A549 (cell line): Measurements from ENCODE around the gene USP17L29.
"Not testable (repeated sequence)": the region's sequence is repeated elsewhere in the genome, so short reads cannot be mapped to it uniquely, and the experiment has no call there.

Source experiments
- FOSB ChIP-seq: fragments of 250-450 bp; sonication (Bioruptor Pico); IDR thresholded peaks from 2 replicates; pipeline ENCODE4 v1.5.0; 2020; ENCODE audit warnings: mild to moderate bottlenecking, moderate library complexity
- RCOR1 ChIP-seq: fragments of 150-350 bp; IDR thresholded peaks from 2 replicates; pipeline ENCODE4 v1.6.1; 2014; ENCODE audit warnings: antibody characterized with exemption, low read length, low read depth
- TF ChIP-seq, protein P1 (sequence below): fragments of >200 bp; sonication (Bioruptor Twin); formaldehyde crosslinking; IDR thresholded peaks from 3 replicates; pipeline ENCODE4 v1.5.1; 2016
- TF ChIP-seq, protein P2 (sequence below): IDR thresholded peaks from 2 replicates; pipeline ENCODE4 v1.6.1; 2012

DNA sequence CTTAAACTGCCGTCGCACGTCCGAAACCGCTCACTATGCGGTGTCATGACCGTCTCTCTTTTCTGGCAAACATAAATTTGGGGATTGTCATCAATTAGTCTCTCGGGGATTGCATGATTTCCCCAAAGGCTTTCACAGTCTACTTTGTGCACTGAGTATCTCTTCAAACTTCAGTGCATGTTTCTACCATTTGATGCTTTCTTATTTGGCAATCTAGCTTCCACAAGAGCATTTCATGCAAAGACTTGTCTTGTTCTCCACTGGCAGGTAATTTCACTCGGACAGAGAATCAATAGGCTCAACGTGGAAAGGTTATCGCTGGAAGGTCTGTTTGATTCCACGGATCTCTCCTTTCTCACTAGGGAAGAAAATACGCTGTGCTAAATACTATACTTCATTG lies 29.2 kb upstream of the USP17L29 start:
- TF ChIP-seq, protein P1, sequence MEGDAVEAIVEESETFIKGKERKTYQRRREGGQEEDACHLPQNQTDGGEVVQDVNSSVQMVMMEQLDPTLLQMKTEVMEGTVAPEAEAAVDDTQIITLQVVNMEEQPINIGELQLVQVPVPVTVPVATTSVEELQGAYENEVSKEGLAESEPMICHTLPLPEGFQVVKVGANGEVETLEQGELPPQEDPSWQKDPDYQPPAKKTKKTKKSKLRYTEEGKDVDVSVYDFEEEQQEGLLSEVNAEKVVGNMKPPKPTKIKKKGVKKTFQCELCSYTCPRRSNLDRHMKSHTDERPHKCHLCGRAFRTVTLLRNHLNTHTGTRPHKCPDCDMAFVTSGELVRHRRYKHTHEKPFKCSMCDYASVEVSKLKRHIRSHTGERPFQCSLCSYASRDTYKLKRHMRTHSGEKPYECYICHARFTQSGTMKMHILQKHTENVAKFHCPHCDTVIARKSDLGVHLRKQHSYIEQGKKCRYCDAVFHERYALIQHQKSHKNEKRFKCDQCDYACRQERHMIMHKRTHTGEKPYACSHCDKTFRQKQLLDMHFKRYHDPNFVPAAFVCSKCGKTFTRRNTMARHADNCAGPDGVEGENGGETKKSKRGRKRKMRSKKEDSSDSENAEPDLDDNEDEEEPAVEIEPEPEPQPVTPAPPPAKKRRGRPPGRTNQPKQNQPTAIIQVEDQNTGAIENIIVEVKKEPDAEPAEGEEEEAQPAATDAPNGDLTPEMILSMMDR: not testable (repeated sequence)
- TF ChIP-seq, protein P2, sequence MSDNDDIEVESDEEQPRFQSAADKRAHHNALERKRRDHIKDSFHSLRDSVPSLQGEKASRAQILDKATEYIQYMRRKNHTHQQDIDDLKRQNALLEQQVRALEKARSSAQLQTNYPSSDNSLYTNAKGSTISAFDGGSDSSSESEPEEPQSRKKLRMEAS: not testable (repeated sequence)
- not testable (repeated sequence) for TF ChIP-seq RCOR1, FOSB
